ENCODE measurements around the gene TSPAN7. TPM values are rescaled to one million over a fixed set of nuclear protein-coding genes. Genes with fewer than 3 reads are reported as not detected.

TSPAN7 gene
- total RNA-seq, 1 experiment from 2014 or later: not detected

GRCh38 chrX:38614485-38614884, 53.1 kb downstream of the TSPAN7 start:
- Histone ChIP-seq H3K27me3 (ENCODE audit: low read length) (peaks cover 37% of the 10 kb centered on the region; the same call in 1 of the 2 replicates), H3K9me3 (ENCODE audit: low read length) (no peaks in the 10 kb centered on the region), H3K27ac (ENCODE audit: low read length) (no peak overlapping the region), H4K20me1 (ENCODE audit: low read length) (no peaks in the 10 kb centered on the region), H3K9me2 (replicated peaks; ENCODE audit: low read length) (no peaks in the 10 kb centered on the region), H3K4me1 (ENCODE audit: insufficient read depth, low read length) (no peaks in the 10 kb centered on the region), H3K36me3 (ENCODE audit: low read depth, low read length) (no peaks in the 10 kb centered on the region), H3F3A (ENCODE audit: low read length, unreplicated experiment) (no peaks in the 10 kb centered on the region), H3K4me3 (ENCODE audit: low read length) (no peak overlapping the region), H3K79me2 (ENCODE audit: low read length) (no peaks in the 10 kb centered on the region), H2AFZ (ENCODE audit: low read length) (no peak overlapping the region), H3K9ac (ENCODE audit: low read length) (no peak overlapping the region), H3K4me2 (ENCODE audit: low read length) (no peak overlapping the region)
- no peak for TF ChIP-seq EZH2phosphoT487 (IDR thresholded peaks at IDR 0.05; ENCODE audit: borderline replicate concordance, low read length)
- TF ChIP-seq, protein P1, sequence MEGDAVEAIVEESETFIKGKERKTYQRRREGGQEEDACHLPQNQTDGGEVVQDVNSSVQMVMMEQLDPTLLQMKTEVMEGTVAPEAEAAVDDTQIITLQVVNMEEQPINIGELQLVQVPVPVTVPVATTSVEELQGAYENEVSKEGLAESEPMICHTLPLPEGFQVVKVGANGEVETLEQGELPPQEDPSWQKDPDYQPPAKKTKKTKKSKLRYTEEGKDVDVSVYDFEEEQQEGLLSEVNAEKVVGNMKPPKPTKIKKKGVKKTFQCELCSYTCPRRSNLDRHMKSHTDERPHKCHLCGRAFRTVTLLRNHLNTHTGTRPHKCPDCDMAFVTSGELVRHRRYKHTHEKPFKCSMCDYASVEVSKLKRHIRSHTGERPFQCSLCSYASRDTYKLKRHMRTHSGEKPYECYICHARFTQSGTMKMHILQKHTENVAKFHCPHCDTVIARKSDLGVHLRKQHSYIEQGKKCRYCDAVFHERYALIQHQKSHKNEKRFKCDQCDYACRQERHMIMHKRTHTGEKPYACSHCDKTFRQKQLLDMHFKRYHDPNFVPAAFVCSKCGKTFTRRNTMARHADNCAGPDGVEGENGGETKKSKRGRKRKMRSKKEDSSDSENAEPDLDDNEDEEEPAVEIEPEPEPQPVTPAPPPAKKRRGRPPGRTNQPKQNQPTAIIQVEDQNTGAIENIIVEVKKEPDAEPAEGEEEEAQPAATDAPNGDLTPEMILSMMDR (conservative IDR thresholded peaks at IDR 0.05; ENCODE audit: low read depth, low read length): no peak
- TF ChIP-seq EZH2 (IDR thresholded peaks at IDR 0.05; ENCODE audit: low read length, unreplicated experiment): no peak
- no TSS peak for BruUV-seq (replicated peaks)
- ChIA-PET CTCF (no interaction called here), POLR2A (ENCODE audit: unreplicated experiment) (no interaction called here)
- DNase-seq (no peak), ATAC-seq (no peak)
- intact Hi-C loops (cut with micrococcal nuclease): no loop called here

- no peak overlapping the region for H3K27ac ChIP-seq (ENCODE audit: low read length)
- H4K20me1 ChIP-seq (ENCODE audit: low read length): no peaks in the 10 kb centered on the region
- BruUV-seq (replicated peaks): no TSS peak
- no peaks in the 10 kb centered on the region for H3K4me1 ChIP-seq (ENCODE audit: insufficient read depth, low read length)
- H3K4me2 ChIP-seq (ENCODE audit: low read length): no peak overlapping the region
- H3K4me3 ChIP-seq (ENCODE audit: low read length): no peak overlapping the region
- no peaks in the 10 kb centered on the region for H3K9me2 ChIP-seq (replicated peaks; ENCODE audit: low read length)
- CTCF ChIA-PET: no interaction called here
- H3K9ac ChIP-seq (ENCODE audit: low read length): no peak overlapping the region
- H3K27me3 ChIP-seq (ENCODE audit: low read length): peaks cover 50% of the 10 kb centered on the region
- POLR2A ChIA-PET (ENCODE audit: unreplicated experiment): no interaction called here
- H2AFZ ChIP-seq (ENCODE audit: low read length): no peak overlapping the region
- DNase-seq (no peak), ATAC-seq (no peak)
- H3K36me3 ChIP-seq (ENCODE audit: low read depth, low read length): no peaks in the 10 kb centered on the region
- H3K79me2 ChIP-seq (ENCODE audit: low read length): no peaks in the 10 kb centered on the region
- intact Hi-C loops (cut with micrococcal nuclease): no loop called here
- H3F3A ChIP-seq (ENCODE audit: low read length, unreplicated experiment): no peaks in the 10 kb centered on the region
- no peaks in the 10 kb centered on the region for H3K9me3 ChIP-seq (ENCODE audit: low read length)
- TF ChIP-seq EZH2phosphoT487 (IDR thresholded peaks at IDR 0.05; ENCODE audit: borderline replicate concordance, low read length) (no peak), EZH2 (IDR thresholded peaks at IDR 0.05; ENCODE audit: low read length, unreplicated experiment) (no peak)
- TF ChIP-seq, protein P1 (conservative IDR thresholded peaks at IDR 0.05; ENCODE audit: low read depth, low read length): no peak
These were observed 55.6 kb downstream of the TSPAN7 start for GRCh38 chrX:38616904-38617303.

DNA sequence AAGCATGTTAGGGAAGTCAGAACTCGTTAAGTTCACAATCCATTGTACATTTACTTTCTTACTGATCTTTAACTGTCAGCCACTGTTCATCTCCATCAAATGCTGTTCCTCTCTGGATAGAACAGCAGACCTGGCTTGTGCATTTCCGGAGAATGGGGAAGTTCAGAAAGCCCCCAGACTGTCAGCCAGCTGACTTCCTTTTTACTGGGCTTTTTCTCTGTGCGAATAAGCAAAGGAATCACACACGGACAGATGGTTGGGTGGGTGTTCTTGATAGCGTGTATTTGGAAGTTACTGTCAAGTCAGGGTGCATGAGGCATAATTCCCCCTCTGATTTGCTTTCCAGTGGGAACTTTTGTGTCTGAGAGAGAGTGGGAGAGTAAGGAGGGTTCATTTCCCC, 56.8 kb downstream of the TSPAN7 start:
- no peaks in the 10 kb centered on the region for H3K9me2 ChIP-seq (replicated peaks; ENCODE audit: low read length)
- H3K4me1 ChIP-seq (ENCODE audit: insufficient read depth, low read length): no peaks in the 10 kb centered on the region
- BruUV-seq (replicated peaks): no TSS peak
- H3K9ac ChIP-seq (ENCODE audit: low read length): no peak overlapping the region
- ChIA-PET POLR2A (ENCODE audit: unreplicated experiment) (no interaction called here), CTCF (no interaction called here)
- TF ChIP-seq EZH2 (IDR thresholded peaks at IDR 0.05; ENCODE audit: low read length, unreplicated experiment) (no peak), EZH2phosphoT487 (IDR thresholded peaks at IDR 0.05; ENCODE audit: borderline replicate concordance, low read length) (no peak)
- TF ChIP-seq, protein P1 (conservative IDR thresholded peaks at IDR 0.05; ENCODE audit: low read depth, low read length): no peak
- no peaks in the 10 kb centered on the region for H3K36me3 ChIP-seq (ENCODE audit: low read depth, low read length)
- no peaks in the 10 kb centered on the region for H3K9me3 ChIP-seq (ENCODE audit: low read length)
- H3K79me2 ChIP-seq (ENCODE audit: low read length): no peaks in the 10 kb centered on the region
- no peak overlapping the region for H3K27ac ChIP-seq (ENCODE audit: low read length)
- no peak overlapping the region for H3K4me3 ChIP-seq (ENCODE audit: low read length)
- H3K27me3 ChIP-seq (ENCODE audit: low read length): peaks cover 45% of the 10 kb centered on the region
- no peak overlapping the region for H3K4me2 ChIP-seq (ENCODE audit: low read length)
- no peaks in the 10 kb centered on the region for H4K20me1 ChIP-seq (ENCODE audit: low read length)
- ATAC-seq: no peak
- H2AFZ ChIP-seq (ENCODE audit: low read length): no peak overlapping the region
- no peak for DNase-seq
- H3F3A ChIP-seq (ENCODE audit: low read length, unreplicated experiment): no peaks in the 10 kb centered on the region
- intact Hi-C loops (cut with micrococcal nuclease): no loop called here
